ENCODE data around the gene GDPD4. TPM values are rescaled to one million over a fixed set of nuclear protein-coding genes. Genes with fewer than 3 reads are reported as not detected.
A peak's percentile ranks its signal among the peaks of the same experiment; 100 is the strongest.

Gene GDPD4
- total and polyA plus RNA-seq, 9 donors = 0.13 to 0.67 (median 0.25) TPM; not detected in 1

- Histone ChIP-seq H3K27ac (ENCODE audit: low read length) (no peak overlapping the region), H3K4me3 (ENCODE audit: low read length) (no peak overlapping the region), H3K9me3 (replicated peaks; ENCODE audit: control insufficient read depth, low read depth, low read length) (peaks cover 5% of the 10 kb centered on the region), H3K4me1 (ENCODE audit: control insufficient read depth, insufficient read depth, low read length) (no peaks in the 10 kb centered on the region), H3K36me3 (ENCODE audit: control insufficient read depth, insufficient read depth, low read length) (no peaks in the 10 kb centered on the region), H3K27me3 (ENCODE audit: control insufficient read depth, insufficient read depth, low read length) (no peaks in the 10 kb centered on the region)
- no CpG with 5 or more reads among the region's 1 CpG for WGBS (ENCODE audit: insufficient coverage)
- DNase-seq = no peak
Measured at GRCh38 chr11:77250881-77251640, 50.4 kb downstream of the GDPD4 start.

- no CpG with 5 or more reads among the region's 3 CpGs for WGBS (ENCODE audit: insufficient coverage)
- no peak overlapping the region for H3K27ac ChIP-seq (ENCODE audit: low read length)
- no peaks in the 10 kb centered on the region for H3K4me1 ChIP-seq (ENCODE audit: control insufficient read depth, insufficient read depth, low read length)
- DNase-seq = no peak
- H3K27me3 ChIP-seq (ENCODE audit: control insufficient read depth, insufficient read depth, low read length) = no peaks in the 10 kb centered on the region
- no peaks in the 10 kb centered on the region for H3K36me3 ChIP-seq (ENCODE audit: control insufficient read depth, insufficient read depth, low read length)
- peaks cover 5% of the 10 kb centered on the region for H3K9me3 ChIP-seq (replicated peaks; ENCODE audit: control insufficient read depth, low read depth, low read length)
- H3K4me3 ChIP-seq (ENCODE audit: low read length) = no peak overlapping the region
Measured at GRCh38 chr11:77249427-77249826, 52.1 kb downstream of the GDPD4 start.

- peak; percentile 84 for DNase-seq
- Histone ChIP-seq H3K9me3 (replicated peaks; ENCODE audit: control insufficient read depth, low read depth, low read length) (no peaks in the 10 kb centered on the region), H3K27ac (ENCODE audit: low read length) (peak overlapping the region; percentile 47), H3K4me1 (ENCODE audit: control insufficient read depth, insufficient read depth, low read length) (no peaks in the 10 kb centered on the region), H3K27me3 (ENCODE audit: control insufficient read depth, insufficient read depth, low read length) (no peaks in the 10 kb centered on the region), H3K36me3 (ENCODE audit: control insufficient read depth, insufficient read depth, low read length) (no peaks in the 10 kb centered on the region), H3K4me3 (ENCODE audit: low read length) (no peak overlapping the region)
- no CpG with 5 or more reads among the region's 7 CpGs for WGBS (ENCODE audit: insufficient coverage)
Measured at GRCh38 chr11:77244277-77245027, 57.0 kb downstream of the GDPD4 start.

- Histone ChIP-seq H3K27me3 (ENCODE audit: control insufficient read depth, insufficient read depth, low read length) (peaks cover 2% of the 10 kb centered on the region), H3K9me3 (replicated peaks; ENCODE audit: control insufficient read depth, low read depth, low read length) (no peaks in the 10 kb centered on the region), H3K4me1 (ENCODE audit: control insufficient read depth, insufficient read depth, low read length) (no peaks in the 10 kb centered on the region), H3K36me3 (ENCODE audit: control insufficient read depth, insufficient read depth, low read length) (no peaks in the 10 kb centered on the region), H3K4me3 (ENCODE audit: low read length) (no peak overlapping the region), H3K27ac (ENCODE audit: low read length) (no peak overlapping the region)
- no peak for DNase-seq
Measured at GRCh38 chr11:77236901-77237300, 64.6 kb downstream of the GDPD4 start.

GRCh38 chr11:77233011-77233410, 68.5 kb downstream of the GDPD4 start:
- peaks cover 2% of the 10 kb centered on the region for H3K27me3 ChIP-seq (ENCODE audit: control insufficient read depth, insufficient read depth, low read length)
- WGBS (ENCODE audit: insufficient coverage) = no CpG with 5 or more reads among the region's 3 CpGs

GRCh38 chr11:77232242-77232641, 69.2 kb downstream of the GDPD4 start:
- H3K36me3 ChIP-seq (ENCODE audit: control insufficient read depth, insufficient read depth, low read length) = no peaks in the 10 kb centered on the region
- H3K27me3 ChIP-seq (ENCODE audit: control insufficient read depth, insufficient read depth, low read length) = peaks cover 2% of the 10 kb centered on the region
- no peak overlapping the region for H3K27ac ChIP-seq (ENCODE audit: low read length)
- no peak for DNase-seq
- no peak overlapping the region for H3K4me3 ChIP-seq (ENCODE audit: low read length)
- WGBS (ENCODE audit: insufficient coverage) = 96% methylated on average over 2 of the region's 4 CpGs
- H3K9me3 ChIP-seq (replicated peaks; ENCODE audit: control insufficient read depth, low read depth, low read length) = no peaks in the 10 kb centered on the region
- H3K4me1 ChIP-seq (ENCODE audit: control insufficient read depth, insufficient read depth, low read length) = no peaks in the 10 kb centered on the region

More at GRCh38 chr11:77233011-77233410, 68.5 kb downstream of the GDPD4 start:
- Histone ChIP-seq H3K4me1 (ENCODE audit: control insufficient read depth, insufficient read depth, low read length) (no peaks in the 10 kb centered on the region), H3K9me3 (replicated peaks; ENCODE audit: control insufficient read depth, low read depth, low read length) (no peaks in the 10 kb centered on the region), H3K27ac (ENCODE audit: low read length) (no peak overlapping the region), H3K36me3 (ENCODE audit: control insufficient read depth, insufficient read depth, low read length) (no peaks in the 10 kb centered on the region), H3K4me3 (ENCODE audit: low read length) (no peak overlapping the region)
- no peak for DNase-seq

GRCh38 chr11:77231800-77232199, 69.7 kb downstream of the GDPD4 start:
- Histone ChIP-seq H3K27me3 (ENCODE audit: control insufficient read depth, insufficient read depth, low read length) (peaks cover 2% of the 10 kb centered on the region), H3K4me3 (ENCODE audit: low read length) (no peak overlapping the region), H3K9me3 (replicated peaks; ENCODE audit: control insufficient read depth, low read depth, low read length) (no peaks in the 10 kb centered on the region), H3K36me3 (ENCODE audit: control insufficient read depth, insufficient read depth, low read length) (no peaks in the 10 kb centered on the region), H3K27ac (ENCODE audit: low read length) (no peak overlapping the region), H3K4me1 (ENCODE audit: control insufficient read depth, insufficient read depth, low read length) (no peaks in the 10 kb centered on the region)
- no CpG with 5 or more reads among the region's 1 CpG for WGBS (ENCODE audit: insufficient coverage)
- no peak for DNase-seq

- Histone ChIP-seq H3K27me3 (ENCODE audit: control insufficient read depth, insufficient read depth, low read length) (peaks cover 2% of the 10 kb centered on the region), H3K4me1 (ENCODE audit: control insufficient read depth, insufficient read depth, low read length) (no peaks in the 10 kb centered on the region), H3K4me3 (ENCODE audit: low read length) (no peak overlapping the region), H3K27ac (ENCODE audit: low read length) (no peak overlapping the region), H3K9me3 (replicated peaks; ENCODE audit: control insufficient read depth, low read depth, low read length) (no peaks in the 10 kb centered on the region), H3K36me3 (ENCODE audit: control insufficient read depth, insufficient read depth, low read length) (no peaks in the 10 kb centered on the region)
- WGBS (ENCODE audit: insufficient coverage) = 87% methylated on average over 3 of the region's 5 CpGs
- DNase-seq = no peak
Measured at GRCh38 chr11:77230878-77231605, 70.4 kb downstream of the GDPD4 start.

GRCh38 chr11:77223797-77224196, 77.7 kb downstream of the GDPD4 start:
- WGBS (ENCODE audit: insufficient coverage) = 61% methylated on average over 9 of the region's 9 CpGs
- H3K27ac ChIP-seq (ENCODE audit: low read length) = no peak overlapping the region
- no peaks in the 10 kb centered on the region for H3K4me1 ChIP-seq (ENCODE audit: control insufficient read depth, insufficient read depth, low read length)
- H3K27me3 ChIP-seq (ENCODE audit: control insufficient read depth, insufficient read depth, low read length) = no peaks in the 10 kb centered on the region
- DNase-seq = no peak
- H3K4me3 ChIP-seq (ENCODE audit: low read length) = no peak overlapping the region
- no peaks in the 10 kb centered on the region for H3K9me3 ChIP-seq (replicated peaks; ENCODE audit: control insufficient read depth, low read depth, low read length)
- no peaks in the 10 kb centered on the region for H3K36me3 ChIP-seq (ENCODE audit: control insufficient read depth, insufficient read depth, low read length)

GRCh38 chr11:77217156-77217555, 84.3 kb downstream of the GDPD4 start:
- H3K27ac ChIP-seq (ENCODE audit: low read length) = no peak overlapping the region
- no peaks in the 10 kb centered on the region for H3K36me3 ChIP-seq (ENCODE audit: control insufficient read depth, insufficient read depth, low read length)
- no CpG with 5 or more reads among the region's 2 CpGs for WGBS (ENCODE audit: insufficient coverage)
- DNase-seq = no peak
- no peak overlapping the region for H3K4me3 ChIP-seq (ENCODE audit: low read length)
- H3K4me1 ChIP-seq (ENCODE audit: control insufficient read depth, insufficient read depth, low read length) = no peaks in the 10 kb centered on the region
- no peaks in the 10 kb centered on the region for H3K9me3 ChIP-seq (replicated peaks; ENCODE audit: control insufficient read depth, low read depth, low read length)
- H3K27me3 ChIP-seq (ENCODE audit: control insufficient read depth, insufficient read depth, low read length) = no peaks in the 10 kb centered on the region
